ENCODE measurements around the gene PEX3. TPM values are rescaled to one million over a fixed set of nuclear protein-coding genes. Genes with fewer than 3 reads are reported as not detected.
A peak's percentile ranks its signal among the peaks of the same experiment; 100 is the strongest.

The PEX3 gene
- polyA plus RNA-seq, 3 donors = 3.2 to 6.9 (median 5.2) TPM

DNA sequence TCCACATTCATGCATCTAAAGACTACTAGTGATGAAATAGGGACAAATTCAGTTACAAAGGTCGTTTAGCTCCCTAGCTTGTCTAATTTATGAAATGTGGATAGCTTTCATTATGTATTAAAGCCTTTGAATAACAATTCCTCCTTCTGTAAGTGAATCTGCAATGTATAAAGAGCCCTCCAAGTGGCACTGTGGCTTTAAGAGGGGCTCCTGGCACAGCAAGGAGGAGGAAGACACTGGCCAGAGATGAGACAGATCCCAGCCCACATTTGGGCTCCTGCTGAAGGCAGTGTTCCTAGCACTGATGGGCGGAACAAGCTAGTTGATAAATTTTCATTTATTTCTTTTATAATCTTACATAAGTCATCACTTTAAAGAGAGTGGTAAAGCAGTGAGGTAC, 78.5 kb downstream of the PEX3 start:
- intact Hi-C loops (cut with micrococcal nuclease) = no loop called here
- Histone ChIP-seq H3K4me1 (ENCODE audit: control insufficient read depth in 1 of 2, insufficient read depth in 2 of 2, low read length in 2 of 2) (peaks cover 31 to 44% of the 10 kb centered on the region in 2 donors), H3K27me3 (ENCODE audit: control insufficient read depth in 2 of 2, insufficient read depth in 2 of 2, low read length in 2 of 2) (no peaks in the 10 kb centered on the region), H3K9me3 (replicated peaks in 1 of 2; ENCODE audit: control insufficient read depth in 1 of 2, insufficient read depth in 1 of 2, low read length in 2 of 2) (peaks cover 1 to 2% of the 10 kb centered on the region in 2 donors), H3K36me3 (replicated peaks in 1 of 2; ENCODE audit: control insufficient read depth in 1 of 2, insufficient read depth in 2 of 2, low read length in 2 of 2) (no peaks in the 10 kb centered on the region), H3K27ac (ENCODE audit: low read depth in 1 of 2, low read length in 2 of 2) (peak overlapping the region in 1 of 2 donors; percentile 46), H3K4me2 (replicated peaks; ENCODE audit: extremely low read depth, low read length, poor library complexity, severe bottlenecking) (no peak overlapping the region), H3K79me2 (ENCODE audit: insufficient read depth, low read length) (no peaks in the 10 kb centered on the region), H2AFZ (ENCODE audit: insufficient read depth, low read depth, low read length, poor library complexity, severe bottlenecking) (no peak overlapping the region), H4K20me1 (ENCODE audit: insufficient read depth, low read length) (no peaks in the 10 kb centered on the region), H3K9ac (ENCODE audit: insufficient read depth, low read length, poor library complexity, severe bottlenecking) (no peak overlapping the region), H3K4me3 (replicated peaks in 1 of 3; ENCODE audit: low read depth in 2 of 3, low read length in 3 of 3) (no peak overlapping the region)
- Mint-ChIP-seq H3K36me3 (no peaks in the 10 kb centered on the region), H3K4me3 (no peak overlapping the region), H3K4me1 (peaks cover 38% of the 10 kb centered on the region), H3K9me3 (peaks cover 0 to 3% (median under 1%) of the 10 kb centered on the region in 7 donors), H3K27ac (no peak overlapping the region), H3K27me3 (ENCODE audit: low read depth in 3 of 3) (no peaks in the 10 kb centered on the region)
- no peak for DNase-seq
- no CpG with 5 or more reads among the region's 2 CpGs for WGBS (ENCODE audit: insufficient coverage)
- TF ChIP-seq, protein P1, sequence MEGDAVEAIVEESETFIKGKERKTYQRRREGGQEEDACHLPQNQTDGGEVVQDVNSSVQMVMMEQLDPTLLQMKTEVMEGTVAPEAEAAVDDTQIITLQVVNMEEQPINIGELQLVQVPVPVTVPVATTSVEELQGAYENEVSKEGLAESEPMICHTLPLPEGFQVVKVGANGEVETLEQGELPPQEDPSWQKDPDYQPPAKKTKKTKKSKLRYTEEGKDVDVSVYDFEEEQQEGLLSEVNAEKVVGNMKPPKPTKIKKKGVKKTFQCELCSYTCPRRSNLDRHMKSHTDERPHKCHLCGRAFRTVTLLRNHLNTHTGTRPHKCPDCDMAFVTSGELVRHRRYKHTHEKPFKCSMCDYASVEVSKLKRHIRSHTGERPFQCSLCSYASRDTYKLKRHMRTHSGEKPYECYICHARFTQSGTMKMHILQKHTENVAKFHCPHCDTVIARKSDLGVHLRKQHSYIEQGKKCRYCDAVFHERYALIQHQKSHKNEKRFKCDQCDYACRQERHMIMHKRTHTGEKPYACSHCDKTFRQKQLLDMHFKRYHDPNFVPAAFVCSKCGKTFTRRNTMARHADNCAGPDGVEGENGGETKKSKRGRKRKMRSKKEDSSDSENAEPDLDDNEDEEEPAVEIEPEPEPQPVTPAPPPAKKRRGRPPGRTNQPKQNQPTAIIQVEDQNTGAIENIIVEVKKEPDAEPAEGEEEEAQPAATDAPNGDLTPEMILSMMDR (IDR thresholded peaks at IDR 0.05) = no peak

DNA sequence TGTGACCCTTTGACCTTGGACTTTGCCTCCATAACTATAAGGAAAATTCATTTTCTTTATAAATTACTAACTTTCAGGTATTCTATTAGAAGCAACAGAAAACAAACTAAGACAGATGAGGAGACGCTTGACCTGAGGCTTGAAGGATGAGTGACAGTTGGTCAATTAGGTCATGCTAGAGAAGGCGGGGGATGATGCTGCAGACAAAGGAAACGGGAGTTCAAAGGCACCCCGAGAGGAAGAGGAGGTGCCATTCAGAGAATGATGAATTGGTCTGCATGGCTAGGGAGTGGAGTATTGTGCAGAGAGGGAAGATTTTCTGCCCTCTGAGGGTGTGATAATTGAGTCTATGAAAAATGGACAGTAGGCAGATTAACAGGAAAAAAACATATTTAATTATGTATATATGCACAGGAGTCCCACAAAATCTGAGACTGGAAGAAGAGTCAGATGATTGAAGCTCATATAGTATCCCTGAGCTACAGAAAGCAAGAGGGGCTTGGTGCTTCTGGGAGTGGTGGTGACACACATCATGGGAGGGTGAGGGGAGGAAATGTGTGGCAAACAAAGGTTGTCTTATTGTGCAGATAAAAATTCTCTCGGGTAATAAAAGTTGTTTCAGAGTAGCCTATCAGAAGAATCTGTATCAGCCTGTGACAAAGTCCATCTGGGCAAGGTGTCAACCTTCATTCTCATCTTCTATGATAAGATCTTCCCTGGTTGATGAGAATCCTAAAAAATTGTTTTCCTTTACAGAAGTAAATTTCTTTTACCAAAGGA, 81.3 kb downstream of the PEX3 start:
- H3K27me3 ChIP-seq (ENCODE audit: control insufficient read depth in 2 of 2, insufficient read depth in 2 of 2, low read length in 2 of 2) = no peaks in the 10 kb centered on the region
- H3K4me1 ChIP-seq (ENCODE audit: control insufficient read depth in 1 of 2, insufficient read depth in 2 of 2, low read length in 2 of 2) = peaks cover 18 to 35% of the 10 kb centered on the region in 2 donors
- no peaks in the 10 kb centered on the region for H4K20me1 ChIP-seq (ENCODE audit: insufficient read depth, low read length)
- no peak overlapping the region for H3K9ac ChIP-seq (ENCODE audit: insufficient read depth, low read length, poor library complexity, severe bottlenecking)
- no peaks in the 10 kb centered on the region for H3K79me2 ChIP-seq (ENCODE audit: insufficient read depth, low read length)
- H2AFZ ChIP-seq (ENCODE audit: insufficient read depth, low read depth, low read length, poor library complexity, severe bottlenecking) = no peak overlapping the region
- Mint-ChIP-seq H3K9me3 (no peaks in the 10 kb centered on the region), H3K4me1 (peaks cover 25% of the 10 kb centered on the region), H3K4me3 (no peak overlapping the region), H3K36me3 (no peaks in the 10 kb centered on the region), H3K27me3 (ENCODE audit: low read depth in 3 of 3) (no peaks in the 10 kb centered on the region), H3K27ac (no peak overlapping the region)
- no peak overlapping the region for H3K27ac ChIP-seq (ENCODE audit: low read depth in 1 of 2, low read length in 2 of 2)
- 85% methylated on average over 4 of the region's 5 CpGs for WGBS (ENCODE audit: insufficient coverage)
- DNase-seq = no peak
- TF ChIP-seq, protein P1 (IDR thresholded peaks at IDR 0.05) = no peak
- H3K4me2 ChIP-seq (replicated peaks; ENCODE audit: extremely low read depth, low read length, poor library complexity, severe bottlenecking) = no peak overlapping the region
- no peak overlapping the region for H3K4me3 ChIP-seq (replicated peaks in 1 of 3; ENCODE audit: low read depth in 2 of 3, low read length in 3 of 3)
- H3K36me3 ChIP-seq (replicated peaks in 1 of 2; ENCODE audit: control insufficient read depth in 1 of 2, insufficient read depth in 2 of 2, low read length in 2 of 2) = no peaks in the 10 kb centered on the region
- H3K9me3 ChIP-seq (replicated peaks in 1 of 2; ENCODE audit: control insufficient read depth in 1 of 2, insufficient read depth in 1 of 2, low read length in 2 of 2) = no peaks in the 10 kb centered on the region
- intact Hi-C loops (cut with micrococcal nuclease) = no loop called here

Data from CD14-positive monocyte (primary cell).